Measurements from ENCODE around the gene GORASP2. TPM values are rescaled to one million over a fixed set of nuclear protein-coding genes. Genes with fewer than 3 reads are reported as not detected.

Gene GORASP2
- polyA plus RNA-seq, 1 donor (not counting 4 experiments of a cell fraction or from before 2014, with no cell fraction given): 125 TPM

GRCh38 chr2:170972296-170973224 lies 43.5 kb downstream of the GORASP2 start:
- H3K27me3 ChIP-seq (ENCODE audit: control insufficient read depth, extremely low read depth, insufficient read depth, low read length): no peaks in the 10 kb centered on the region
- peak overlapping the region; percentile 45 for H2AFZ ChIP-seq (ENCODE audit: control insufficient read depth, low read length)
- H3K27ac ChIP-seq (ENCODE audit: control insufficient read depth, insufficient read depth, low read length): peak overlapping the region; percentile 14
- FAIRE-seq (no peak), DNase-seq (ENCODE audit: low read depth, low spot score) (no peak)
- H3K9me3 ChIP-seq (ENCODE audit: control insufficient read depth, low read depth, low read length): no peaks in the 10 kb centered on the region
- H3K4me3 ChIP-seq (ENCODE audit: control insufficient read depth in 2 of 3, extremely low read depth in 1 of 3, insufficient read depth in 2 of 3, low read depth in 1 of 3, low read length in 3 of 3): peak overlapping the region in 2 of 3 experiments; percentile 62 to 64
- dilution Hi-C loops (cut with MboI; ENCODE audit: extremely low pct_ligation_motif_present, low sequenced_read_pairs): no loop called here
- H3K9me1 ChIP-seq (ENCODE audit: control insufficient read depth, extremely low read depth, insufficient read depth, low read length): no peaks in the 10 kb centered on the region
- TF ChIP-seq EZH2 (IDR thresholded peaks at IDR 0.05; ENCODE audit: low read length): no peak
- H3K9ac ChIP-seq (ENCODE audit: control insufficient read depth, extremely low read depth, insufficient read depth, low read length): peak overlapping the region; percentile 84
- H3K36me3 ChIP-seq (ENCODE audit: control insufficient read depth in 2 of 2, extremely low read depth in 1 of 2, insufficient read depth in 2 of 2, low read length in 2 of 2): peaks cover 7% of the 10 kb centered on the region in 2 experiments
- H3K79me2 ChIP-seq (ENCODE audit: control insufficient read depth, insufficient read depth, low read length): no peaks in the 10 kb centered on the region
- H3K4me1 ChIP-seq (ENCODE audit: control insufficient read depth, extremely low read depth, insufficient read depth, low read length): peaks cover 20% of the 10 kb centered on the region
- no peaks in the 10 kb centered on the region for H4K20me1 ChIP-seq (ENCODE audit: control insufficient read depth, extremely low read depth, insufficient read depth, low read length)
- H3K4me2 ChIP-seq (ENCODE audit: control insufficient read depth, extremely low read depth, insufficient read depth, low read depth, low read length): peak overlapping the region; percentile 91

GRCh38 chr2:170973225-170973491 lies 44.1 kb downstream of the GORASP2 start:
- H3K4me1 ChIP-seq (ENCODE audit: control insufficient read depth, extremely low read depth, insufficient read depth, low read length): peaks cover 20% of the 10 kb centered on the region
- no peaks in the 10 kb centered on the region for H3K9me1 ChIP-seq (ENCODE audit: control insufficient read depth, extremely low read depth, insufficient read depth, low read length)
- dilution Hi-C loops (cut with MboI; ENCODE audit: extremely low pct_ligation_motif_present, low sequenced_read_pairs): no loop called here
- no peaks in the 10 kb centered on the region for H3K79me2 ChIP-seq (ENCODE audit: control insufficient read depth, insufficient read depth, low read length)
- peak overlapping the region; percentile 91 for H3K4me2 ChIP-seq (ENCODE audit: control insufficient read depth, extremely low read depth, insufficient read depth, low read depth, low read length)
- peak overlapping the region; percentile 84 for H3K9ac ChIP-seq (ENCODE audit: control insufficient read depth, extremely low read depth, insufficient read depth, low read length)
- DNase-seq (ENCODE audit: low read depth, low spot score): no peak
- peak overlapping the region; percentile 14 for H3K27ac ChIP-seq (ENCODE audit: control insufficient read depth, insufficient read depth, low read length)
- H3K36me3 ChIP-seq (ENCODE audit: control insufficient read depth in 2 of 2, extremely low read depth in 1 of 2, insufficient read depth in 2 of 2, low read length in 2 of 2): peaks cover under 1 to 5% of the 10 kb centered on the region in 2 experiments
- no peaks in the 10 kb centered on the region for H4K20me1 ChIP-seq (ENCODE audit: control insufficient read depth, extremely low read depth, insufficient read depth, low read length)
- H3K9me3 ChIP-seq (ENCODE audit: control insufficient read depth, low read depth, low read length): no peaks in the 10 kb centered on the region
- H2AFZ ChIP-seq (ENCODE audit: control insufficient read depth, low read length): peak overlapping the region; percentile 49
- no peaks in the 10 kb centered on the region for H3K27me3 ChIP-seq (ENCODE audit: control insufficient read depth, extremely low read depth, insufficient read depth, low read length)
- TF ChIP-seq CTCF (optimal IDR thresholded peaks at IDR 0.05 in 1 of 3, IDR thresholded peaks at IDR 0.05 in 1 of 3, conservative IDR thresholded peaks at IDR 0.05 in 1 of 3; ENCODE audit: extremely low read depth in 1 of 3, insufficient read depth in 2 of 3, low read length in 3 of 3): no peak
- no peak for TF ChIP-seq EZH2 (IDR thresholded peaks at IDR 0.05; ENCODE audit: low read length)
- peak overlapping the region; percentile 40 to 64 (median 62) for H3K4me3 ChIP-seq (ENCODE audit: control insufficient read depth in 2 of 3, extremely low read depth in 1 of 3, insufficient read depth in 2 of 3, low read depth in 1 of 3, low read length in 3 of 3)
- FAIRE-seq: no peak
